H9 (cell line): Measurements from ENCODE around the gene CAMKV. TPM values are rescaled to one million over a fixed set of nuclear protein-coding genes. Genes with fewer than 3 reads are reported as not detected.
A peak's percentile ranks its signal among the peaks of the same experiment; 100 is the strongest.

Experiments used
- DNase-seq: peaks from one replicate; pipeline ENCODE4 v3.0.0-alpha.2; 2017
- H2AFZ ChIP-seq: one replicate; pipeline ENCODE4 v1.6.1; 2013; ENCODE audit warnings: mild to moderate bottlenecking, low read length, control low read depth, moderate library complexity
- H2AK5ac ChIP-seq: 2 replicates; pipeline ENCODE4 v1.6.1; 2013; ENCODE audit warnings: low read length, control low read depth, mixed read lengths; ENCODE audit not compliant: insufficient read length
- H2BK120ac ChIP-seq: one replicate; pipeline ENCODE4 v1.6.1; 2013; ENCODE audit warnings: low read depth, mild to moderate bottlenecking, low read length, control low read depth, inconsistent platforms; ENCODE audit not compliant: poor library complexity, severe bottlenecking
- H2BK12ac ChIP-seq: 2 replicates; pipeline ENCODE4 v1.6.1; 2013; ENCODE audit warnings: low read length, control low read depth, mixed read lengths, low read depth; ENCODE audit not compliant: insufficient read length
- H2BK15ac ChIP-seq: 2 replicates; pipeline ENCODE4 v1.6.1; 2013; ENCODE audit warnings: low read depth, low read length, control low read depth
- H2BK20ac ChIP-seq: one replicate; pipeline ENCODE4 v1.6.1; 2013; ENCODE audit warnings: low read depth, mild to moderate bottlenecking, low read length, control low read depth, inconsistent platforms; ENCODE audit not compliant: poor library complexity, severe bottlenecking
- H2BK5ac ChIP-seq: 2 replicates; pipeline ENCODE4 v1.6.1; 2013; ENCODE audit warnings: low read length, control low read depth, mixed read lengths; ENCODE audit not compliant: insufficient read length
- H3K14ac ChIP-seq: 2 replicates; pipeline ENCODE4 v1.6.1; 2013; ENCODE audit warnings: low read length, control low read depth; ENCODE audit not compliant: insufficient read depth
- H3K18ac ChIP-seq: 2 replicates; pipeline ENCODE4 v1.6.1; 2013; ENCODE audit warnings: low read depth, mild to moderate bottlenecking, mixed read lengths, low read length, control low read depth; ENCODE audit not compliant: insufficient read length
- H3K23ac ChIP-seq: 2 replicates; pipeline ENCODE4 v1.6.1; 2013; ENCODE audit warnings: low read length, control low read depth, mixed read lengths, low read depth; ENCODE audit not compliant: insufficient read length
- H3K23me2 ChIP-seq: 2 replicates; pipeline ENCODE4 v1.6.1; 2013; ENCODE audit warnings: low read depth, mild to moderate bottlenecking, mixed read lengths, low read length, control low read depth; ENCODE audit not compliant: insufficient read length, poor library complexity, severe bottlenecking
- H3K27ac ChIP-seq: 2 replicates; pipeline ENCODE4 v1.5.1; 2013; ENCODE audit warnings: low read length, control low read depth, mixed read lengths, low read depth; ENCODE audit not compliant: insufficient read length
- H3K27me3 ChIP-seq: 2 replicates; pipeline ENCODE4 v1.6.1; 2013; ENCODE audit warnings: low read length, control low read depth, inconsistent platforms; ENCODE audit not compliant: insufficient read depth
- H3K4ac ChIP-seq: 2 replicates; pipeline ENCODE4 v1.6.1; 2013; ENCODE audit warnings: low read depth, mild to moderate bottlenecking, control low read depth, inconsistent platforms, low read length, moderate library complexity
- H3K4me1 ChIP-seq: 2 replicates; pipeline ENCODE4 v1.6.1; 2013; ENCODE audit warnings: low read length, control low read depth, inconsistent platforms; ENCODE audit not compliant: insufficient read depth
- H3K4me2 ChIP-seq: 2 replicates; pipeline ENCODE4 v1.6.1; 2013; ENCODE audit warnings: low read length, control low read depth, mixed read lengths; ENCODE audit not compliant: insufficient read length, insufficient read depth
- H3K56ac ChIP-seq: 2 replicates; pipeline ENCODE4 v1.6.1; 2013; ENCODE audit warnings: low read depth, mild to moderate bottlenecking, mixed read lengths, low read length, control low read depth; ENCODE audit not compliant: insufficient read length
- H3K79me1 ChIP-seq: 2 replicates; pipeline ENCODE4 v1.6.1; 2013; ENCODE audit warnings: low read depth, mild to moderate bottlenecking, moderate library complexity, low read length, control low read depth, inconsistent platforms; ENCODE audit not compliant: insufficient read depth, poor library complexity, severe bottlenecking
- H3K79me2 ChIP-seq: 2 replicates; pipeline ENCODE4 v1.6.1; 2013; ENCODE audit warnings: low read length, control low read depth, inconsistent platforms; ENCODE audit not compliant: insufficient read depth
- H3K9ac ChIP-seq: 2 replicates; pipeline ENCODE4 v1.6.1; 2013; ENCODE audit warnings: low read length, control low read depth, mixed read lengths; ENCODE audit not compliant: insufficient read length; ENCODE audit errors: extremely low read depth
- H3K9me3 ChIP-seq: one replicate; pipeline ENCODE4 v1.6.1; 2013; ENCODE audit warnings: low read depth, low read length, inconsistent platforms; ENCODE audit not compliant: control insufficient read depth
- H3T11ph ChIP-seq: one replicate; pipeline ENCODE4 v1.6.1; 2013; ENCODE audit warnings: mild to moderate bottlenecking, low read length, control low read depth, inconsistent platforms
- H4K20me1 ChIP-seq: one replicate; pipeline ENCODE4 v1.6.1; 2013; ENCODE audit not compliant: control insufficient read depth, insufficient read length, insufficient read depth
- H4K5ac ChIP-seq: 2 replicates; pipeline ENCODE4 v1.6.1; 2013; ENCODE audit warnings: low read depth, mild to moderate bottlenecking, mixed read lengths, low read length, control low read depth; ENCODE audit not compliant: insufficient read length
- H4K8ac ChIP-seq: replicated peaks from 2 replicates; pipeline ENCODE4 v1.6.1; 2013; ENCODE audit warnings: low read length, control low read depth, mixed read lengths, low read depth; ENCODE audit not compliant: insufficient read length
- H4K91ac ChIP-seq: 2 replicates; pipeline ENCODE4 v1.6.1; 2013; ENCODE audit warnings: low read depth, mild to moderate bottlenecking, moderate library complexity, mixed read lengths, low read length, control low read depth; ENCODE audit not compliant: insufficient read length
- H3K27ac Mint-ChIP-seq, 3 experiments: 2 replicates in 2 of 3; 3 replicates in 1 of 3; pipeline ENCODE4 v1.8.0; 2020 to 2021; ENCODE audit warnings: mixed read lengths in 3 of 3, mild to moderate bottlenecking in 1 of 3, moderate library complexity in 1 of 3
- H3K27me3 Mint-ChIP-seq: 2 replicates; pipeline ENCODE4 v1.8.0; 2021; ENCODE audit warnings: low read depth, mild to moderate bottlenecking, moderate library complexity, mixed read lengths
- H3K36me3 Mint-ChIP-seq, 3 experiments: 2 replicates in 2 of 3; 3 replicates in 1 of 3; pipeline ENCODE4 v1.8.0; 2020 to 2021; ENCODE audit warnings: low read depth in 3 of 3, mixed read lengths in 3 of 3; ENCODE audit not compliant: insufficient read depth in 1 of 3
- H3K4me1 Mint-ChIP-seq, 2 experiments: 2 replicates each; pipeline ENCODE4 v1.8.0; 2020; ENCODE audit warnings: mixed read lengths in 2 of 2
- H3K4me3 Mint-ChIP-seq, 2 experiments: 2 replicates in 1 of 2; 3 replicates in 1 of 2; pipeline ENCODE4 v1.8.0; 2020 to 2021; ENCODE audit warnings: mild to moderate bottlenecking in 2 of 2, mixed read lengths in 2 of 2, moderate library complexity in 1 of 2
- H3K9me3 Mint-ChIP-seq, 2 experiments: 2 replicates in 1 of 2; 3 replicates in 1 of 2; pipeline ENCODE4 v1.8.0; 2020; ENCODE audit warnings: mild to moderate bottlenecking in 2 of 2, mixed read lengths in 2 of 2, moderate library complexity in 1 of 2
- WGBS: extraction: QIAGEN DNeasy Blood & Tissue Kit; methylation state at CpG from one replicate; pipeline ENCODE4 v1.1.7; 2013; ENCODE audit warnings: missing lambda C conversion rate, low lambda C conversion rate, mixed read lengths; ENCODE audit not compliant: insufficient read length; ENCODE audit errors: extremely low coverage; 5-methylcytosine and 5-hydroxymethylcytosine counted together
- total RNA-seq: library from RNA; stranded (reverse); gene quantifications from 2 replicates; pipeline ENCODE4 v1.2.1, GENCODE V29; 2021
- TF ChIP-seq, protein P1 (sequence below): fragments of 200-600 bp; sonication (generic); conservative IDR thresholded peaks from 3 replicates; pipeline ENCODE4 v1.8.0; 2021; ENCODE audit warnings: antibody characterized with exemption, mild to moderate bottlenecking

Gene CAMKV
- total RNA-seq, 1 experiment from 2014 or later: 54.2 TPM

DNA sequence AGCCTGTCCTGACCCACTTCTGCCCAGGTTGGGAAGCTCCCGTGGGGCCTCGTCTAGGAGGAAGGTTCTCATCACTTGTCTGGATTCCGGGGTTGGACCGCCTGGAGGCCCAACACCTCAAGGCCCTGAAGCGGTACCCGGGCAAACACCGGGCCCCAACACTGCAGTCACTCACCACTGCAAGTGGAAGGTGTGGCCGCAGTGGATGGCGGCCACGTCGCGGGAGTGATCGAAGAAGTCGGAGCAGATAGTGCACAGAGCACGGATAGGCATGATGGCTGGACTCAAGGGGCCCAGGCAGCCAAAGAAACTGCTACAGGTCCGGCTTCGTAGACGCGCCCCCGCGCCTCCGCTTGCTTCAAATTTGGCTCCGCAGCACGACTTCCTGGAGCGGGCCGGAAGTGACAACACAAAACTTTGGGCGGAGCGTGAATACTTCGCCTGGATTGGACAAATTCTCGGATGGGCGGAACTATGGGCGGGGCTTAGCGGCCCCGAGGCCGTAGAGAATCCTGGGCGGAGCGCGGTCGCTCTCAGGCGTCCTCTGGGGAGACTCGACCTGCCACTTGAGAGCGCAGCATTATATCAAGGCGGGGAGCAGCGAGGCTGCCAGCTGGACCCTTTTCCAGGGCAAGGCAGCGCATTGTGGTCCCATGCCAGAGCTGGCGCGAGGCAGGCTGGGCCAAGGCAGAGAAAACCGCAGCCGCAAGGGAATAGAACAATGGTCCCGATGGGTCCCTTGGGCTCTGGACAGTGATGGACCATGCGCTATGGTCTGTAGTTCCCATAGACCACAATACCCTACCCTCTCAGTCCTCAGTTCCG lies 13.3 kb downstream of the CAMKV start, which contains the start of gene TRAIP:
TRAIP (minus strand) TSS at position 384 of the 825 bp plus-strand sequence; CDS start at position 273, 111 bp downstream.
- Mint-ChIP-seq H3K4me1 (peaks cover 8 to 10% of the 10 kb centered on the region in 2 experiments), H3K4me3 (peak within 1 kb of the TSS; percentile 97), H3K9me3 (no peaks in the 10 kb centered on the region), H3K27me3 (no peaks in the 10 kb centered on the region), H3K36me3 (peaks cover 7 to 27% (median 18%) of the 10 kb centered on the region in 3 experiments; a peak in 6 of 7 replicates), H3K27ac (peak within 1 kb of the TSS; percentile 95 to 98 (median 96); a peak in 6 of 7 replicates)
- Histone ChIP-seq H3K27ac (no peak within 1 kb of the TSS), H4K91ac (no peak within 1 kb of the TSS), H2BK12ac (no peak within 1 kb of the TSS), H2AK5ac (no peak within 1 kb of the TSS), H3K56ac (no peak within 1 kb of the TSS), H3K18ac (no peak within 1 kb of the TSS), H3K4me1 (no peaks in the 10 kb centered on the region), H2AFZ (no peak within 1 kb of the TSS), H3K79me1 (no peaks in the 10 kb centered on the region), H3K14ac (no peak within 1 kb of the TSS; the same call in 1 of the 2 replicates), H2BK20ac (no peak within 1 kb of the TSS), H3K9ac (peak within 1 kb of the TSS; percentile 82), H4K5ac (no peak within 1 kb of the TSS), H3K27me3 (no peaks in the 10 kb centered on the region), H2BK120ac (no peak within 1 kb of the TSS), H2BK5ac (no peak within 1 kb of the TSS), H3K4ac (no peak within 1 kb of the TSS), H3K79me2 (peaks cover 4% of the 10 kb centered on the region; the same call in 1 of the 2 replicates), H2BK15ac (no peak within 1 kb of the TSS), H3K9me3 (no peaks in the 10 kb centered on the region), H3K4me2 (peak within 1 kb of the TSS; percentile 91), H3K23me2 (peaks cover 3% of the 10 kb centered on the region), H4K20me1 (no peaks in the 10 kb centered on the region), H4K8ac (no peak within 1 kb of the TSS), H3K23ac (no peak within 1 kb of the TSS), H3T11ph (no peak within 1 kb of the TSS)
- WGBS: no CpG with 5 or more reads among the region's 52 CpGs
- DNase-seq: peak; percentile 94
- TF ChIP-seq, protein P1, sequence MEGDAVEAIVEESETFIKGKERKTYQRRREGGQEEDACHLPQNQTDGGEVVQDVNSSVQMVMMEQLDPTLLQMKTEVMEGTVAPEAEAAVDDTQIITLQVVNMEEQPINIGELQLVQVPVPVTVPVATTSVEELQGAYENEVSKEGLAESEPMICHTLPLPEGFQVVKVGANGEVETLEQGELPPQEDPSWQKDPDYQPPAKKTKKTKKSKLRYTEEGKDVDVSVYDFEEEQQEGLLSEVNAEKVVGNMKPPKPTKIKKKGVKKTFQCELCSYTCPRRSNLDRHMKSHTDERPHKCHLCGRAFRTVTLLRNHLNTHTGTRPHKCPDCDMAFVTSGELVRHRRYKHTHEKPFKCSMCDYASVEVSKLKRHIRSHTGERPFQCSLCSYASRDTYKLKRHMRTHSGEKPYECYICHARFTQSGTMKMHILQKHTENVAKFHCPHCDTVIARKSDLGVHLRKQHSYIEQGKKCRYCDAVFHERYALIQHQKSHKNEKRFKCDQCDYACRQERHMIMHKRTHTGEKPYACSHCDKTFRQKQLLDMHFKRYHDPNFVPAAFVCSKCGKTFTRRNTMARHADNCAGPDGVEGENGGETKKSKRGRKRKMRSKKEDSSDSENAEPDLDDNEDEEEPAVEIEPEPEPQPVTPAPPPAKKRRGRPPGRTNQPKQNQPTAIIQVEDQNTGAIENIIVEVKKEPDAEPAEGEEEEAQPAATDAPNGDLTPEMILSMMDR: no peak
